GM10266 (cell line): ENCODE measurements around the gene SFXN3.

Experiments used
- DNase-seq: peaks from one replicate; pipeline ENCODE4 v3.0.0; 2012; ENCODE audit errors: extremely low spot score
- TF ChIP-seq, protein P1 (sequence below): IDR thresholded peaks from 2 replicates; pipeline ENCODE4 v1.5.1; 2012; ENCODE audit warnings: mild to moderate bottlenecking, low read depth; ENCODE audit not compliant: control insufficient read depth, insufficient read depth; ENCODE audit errors: missing control alignments

SFXN3 gene

DNA sequence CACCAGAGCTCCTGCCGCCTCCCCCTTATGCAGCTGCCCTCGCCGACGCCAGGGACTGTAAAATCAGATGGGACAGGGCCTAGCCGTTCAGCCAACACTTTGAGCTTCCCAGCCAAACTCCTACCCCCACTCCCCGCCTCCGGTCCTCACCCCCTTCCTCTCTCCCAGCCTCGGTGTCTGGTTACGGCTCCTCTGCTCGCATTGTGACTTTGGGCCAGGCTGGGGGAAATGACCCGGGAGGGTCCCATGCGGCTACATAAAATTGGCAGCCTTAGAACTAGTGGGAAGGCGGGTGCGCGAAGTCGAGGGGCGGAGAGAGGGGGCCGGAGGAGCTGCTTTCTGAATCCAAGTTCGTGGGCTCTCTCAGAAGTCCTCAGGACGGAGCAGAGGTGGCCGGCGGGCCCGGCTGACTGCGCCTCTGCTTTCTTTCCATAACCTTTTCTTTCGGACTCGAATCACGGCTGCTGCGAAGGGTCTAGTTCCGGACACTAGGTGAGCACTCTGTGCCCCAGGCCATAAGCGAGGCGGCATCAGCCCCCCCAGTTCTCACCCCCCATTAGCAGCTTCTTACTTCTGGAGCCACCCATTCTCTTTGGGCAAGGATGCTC lies 30.7 kb downstream of the SFXN3 start, which contains the start of gene KAZALD1:
TSS of gene KAZALD1 (plus strand) at position 366 of the 608 bp plus-strand sequence. CDS start 604 bp downstream, outside the sequence.
- TF ChIP-seq, protein P1, sequence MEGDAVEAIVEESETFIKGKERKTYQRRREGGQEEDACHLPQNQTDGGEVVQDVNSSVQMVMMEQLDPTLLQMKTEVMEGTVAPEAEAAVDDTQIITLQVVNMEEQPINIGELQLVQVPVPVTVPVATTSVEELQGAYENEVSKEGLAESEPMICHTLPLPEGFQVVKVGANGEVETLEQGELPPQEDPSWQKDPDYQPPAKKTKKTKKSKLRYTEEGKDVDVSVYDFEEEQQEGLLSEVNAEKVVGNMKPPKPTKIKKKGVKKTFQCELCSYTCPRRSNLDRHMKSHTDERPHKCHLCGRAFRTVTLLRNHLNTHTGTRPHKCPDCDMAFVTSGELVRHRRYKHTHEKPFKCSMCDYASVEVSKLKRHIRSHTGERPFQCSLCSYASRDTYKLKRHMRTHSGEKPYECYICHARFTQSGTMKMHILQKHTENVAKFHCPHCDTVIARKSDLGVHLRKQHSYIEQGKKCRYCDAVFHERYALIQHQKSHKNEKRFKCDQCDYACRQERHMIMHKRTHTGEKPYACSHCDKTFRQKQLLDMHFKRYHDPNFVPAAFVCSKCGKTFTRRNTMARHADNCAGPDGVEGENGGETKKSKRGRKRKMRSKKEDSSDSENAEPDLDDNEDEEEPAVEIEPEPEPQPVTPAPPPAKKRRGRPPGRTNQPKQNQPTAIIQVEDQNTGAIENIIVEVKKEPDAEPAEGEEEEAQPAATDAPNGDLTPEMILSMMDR = no peak
- DNase-seq = no peak

DNA sequence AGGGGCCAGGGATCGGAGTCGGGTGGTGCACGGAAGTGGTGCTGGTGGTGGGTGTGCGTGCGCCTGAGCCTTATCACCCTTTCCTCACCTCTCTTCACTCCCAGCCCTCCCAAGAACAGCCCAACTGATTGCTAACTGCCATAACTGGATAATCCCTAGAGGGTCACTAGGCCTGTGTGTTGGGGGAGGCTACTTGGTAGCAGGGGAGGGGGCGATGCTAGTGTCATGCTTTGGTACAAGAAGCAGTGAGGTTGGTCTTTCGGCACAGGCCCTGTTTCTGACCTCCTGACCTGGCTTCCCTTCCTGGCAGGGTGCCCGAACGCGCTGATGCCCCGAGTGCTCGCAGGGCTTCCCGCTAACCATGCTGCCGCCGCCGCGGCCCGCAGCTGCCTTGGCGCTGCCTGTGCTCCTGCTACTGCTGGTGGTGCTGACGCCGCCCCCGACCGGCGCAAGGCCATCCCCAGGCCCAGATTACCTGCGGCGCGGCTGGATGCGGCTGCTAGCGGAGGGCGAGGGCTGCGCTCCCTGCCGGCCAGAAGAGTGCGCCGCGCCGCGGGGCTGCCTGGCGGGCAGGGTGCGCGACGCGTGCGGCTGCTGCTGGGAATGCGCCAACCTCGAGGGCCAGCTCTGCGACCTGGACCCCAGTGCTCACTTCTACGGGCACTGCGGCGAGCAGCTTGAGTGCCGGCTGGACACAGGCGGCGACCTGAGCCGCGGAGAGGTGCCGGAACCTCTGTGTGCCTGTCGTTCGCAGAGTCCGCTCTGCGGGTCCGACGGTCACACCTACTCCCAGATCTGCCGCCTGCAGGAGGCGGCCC lies 31.4 kb downstream of the SFXN3 start:
- DNase-seq = peak; percentile 76
- TF ChIP-seq, protein P1 = peak; percentile 86

DNA sequence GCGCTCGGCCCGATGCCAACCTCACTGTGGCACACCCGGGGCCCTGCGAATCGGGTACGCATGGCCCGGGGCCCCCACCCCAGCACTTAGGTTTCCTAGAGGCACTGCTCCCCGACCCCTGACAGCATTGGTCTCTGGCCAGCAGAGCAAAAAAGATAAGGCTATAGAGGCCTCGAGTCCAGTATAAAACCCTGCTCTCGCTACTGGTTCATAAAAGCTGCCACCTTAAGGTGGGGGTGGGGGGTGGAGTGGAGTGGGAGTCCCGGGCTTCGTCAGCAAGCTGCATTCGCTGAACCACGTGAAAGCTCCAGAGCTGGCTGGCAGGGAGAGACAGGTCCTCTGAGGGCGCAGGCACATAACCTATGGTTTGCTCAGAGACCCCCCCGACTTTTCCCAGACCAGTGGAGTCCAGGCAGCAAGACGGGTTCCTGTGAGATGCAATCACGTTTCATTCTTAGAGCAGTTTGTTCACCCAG lies 32.1 kb downstream of the SFXN3 start:
- DNase-seq = no peak
- TF ChIP-seq, protein P1 = no peak

DNA sequence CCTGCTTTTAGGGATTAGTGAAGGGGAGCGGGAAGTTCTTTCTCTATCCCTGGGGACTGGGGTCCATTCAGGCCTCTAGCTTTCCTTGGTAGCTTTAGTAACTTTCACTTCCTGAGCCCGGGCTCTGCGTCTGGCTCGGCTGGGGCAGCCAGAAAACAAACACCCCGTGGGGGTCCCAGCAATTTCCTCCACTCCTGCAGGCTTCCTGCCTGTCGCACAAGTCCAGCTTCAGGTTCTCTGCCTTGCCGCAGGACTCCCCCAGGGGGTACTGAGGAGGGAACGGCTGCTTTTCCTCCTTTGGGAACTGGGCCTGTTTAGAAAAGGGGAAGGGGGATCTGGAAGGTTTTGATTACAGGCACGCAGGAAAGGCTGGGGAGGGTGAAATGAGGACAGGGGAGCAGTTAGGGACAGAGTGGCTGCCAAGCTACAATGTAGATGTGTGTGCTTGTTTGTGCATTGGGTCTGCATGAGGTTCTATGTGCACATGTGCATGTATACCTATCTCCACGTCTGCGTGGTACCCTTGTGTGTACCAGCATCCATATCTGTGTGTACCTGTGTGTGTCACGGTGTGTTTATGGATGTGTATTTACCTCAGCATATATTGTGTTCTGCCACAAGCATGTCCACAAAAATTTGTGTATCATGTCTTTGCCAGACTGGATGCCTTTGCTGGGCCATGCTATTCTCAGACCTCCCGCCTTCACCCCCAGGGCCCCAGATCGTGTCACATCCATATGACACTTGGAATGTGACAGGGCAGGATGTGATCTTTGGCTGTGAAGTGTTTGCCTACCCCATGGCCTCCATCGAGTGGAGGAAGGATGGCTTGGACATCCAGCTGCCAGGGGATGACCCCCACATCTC lies 32.7 kb downstream of the SFXN3 start:
- no peak for DNase-seq
- TF ChIP-seq, protein P1 = no peak

DNA sequence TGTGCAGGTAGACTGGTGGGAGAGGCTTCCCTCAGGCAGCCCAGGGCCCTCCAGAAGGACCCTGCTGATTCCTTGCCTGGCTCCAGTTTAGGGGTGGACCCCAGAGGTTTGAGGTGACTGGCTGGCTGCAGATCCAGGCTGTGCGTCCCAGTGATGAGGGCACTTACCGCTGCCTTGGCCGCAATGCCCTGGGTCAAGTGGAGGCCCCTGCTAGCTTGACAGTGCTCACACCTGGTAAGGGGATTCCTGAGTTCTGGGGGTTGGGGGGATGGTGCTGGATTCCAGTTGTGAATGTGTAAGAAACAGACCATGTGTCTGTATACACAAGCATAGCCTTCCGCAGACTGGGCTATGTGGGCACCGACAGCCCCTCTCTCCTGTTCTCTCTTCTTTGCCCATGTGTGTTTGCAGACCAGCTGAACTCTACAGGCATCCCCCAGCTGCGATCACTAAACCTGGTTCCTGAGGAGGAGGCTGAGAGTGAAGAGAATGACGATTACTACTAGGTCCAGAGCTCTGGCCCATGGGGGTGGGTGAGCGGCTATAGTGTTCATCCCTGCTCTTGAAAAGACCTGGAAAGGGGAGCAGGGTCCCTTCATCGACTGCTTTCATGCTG lies 33.5 kb downstream of the SFXN3 start:
- TF ChIP-seq, protein P1 = no peak

DNA sequence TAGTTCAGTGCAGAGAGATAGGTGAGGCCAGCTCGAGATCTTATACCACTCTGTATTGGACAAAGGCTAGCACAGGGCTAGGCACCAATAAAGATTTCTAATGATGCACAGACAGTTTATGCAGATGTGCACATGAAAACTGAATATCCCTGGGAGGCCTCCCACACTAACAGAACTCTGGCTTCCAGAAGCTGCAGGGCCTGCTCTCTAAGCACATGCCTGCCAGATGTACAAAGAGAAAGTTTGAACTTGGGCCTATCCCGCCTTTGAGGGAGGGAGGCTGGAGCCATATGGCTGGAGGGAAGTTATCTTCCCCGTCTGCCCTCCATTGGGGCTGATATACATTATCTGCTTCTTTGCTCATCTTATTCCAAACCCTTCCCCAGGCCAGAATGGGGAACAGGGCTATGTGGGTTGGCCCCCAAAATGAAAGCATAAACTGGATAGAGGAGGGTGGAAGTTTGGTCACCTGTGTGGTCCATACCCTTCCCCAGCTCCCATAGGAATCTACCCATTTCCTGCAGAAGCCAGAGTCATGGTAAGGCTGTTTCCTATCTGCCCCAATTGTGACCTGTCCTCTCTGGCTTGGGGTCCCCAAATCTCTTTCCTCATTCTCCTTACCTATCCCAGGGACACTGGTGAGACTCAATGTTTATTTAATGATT lies 34.6 kb downstream of the SFXN3 start:
- DNase-seq = no peak
- TF ChIP-seq, protein P1 = no peak

More for the DNA sequence above, 33.5 kb downstream of the SFXN3 start:
- DNase-seq = no peak
